B cell (primary cell): ENCODE measurements around the gene DKK3. TPM values are rescaled to one million over a fixed set of nuclear protein-coding genes. Genes with fewer than 3 reads are reported as not detected.

Source experiments
- ATAC-seq: fragments of 200-7000 bp; cut with Tn5 transposase; one replicate; pipeline ENCODE4 v1.10.0; 2021; ENCODE audit warnings: low read depth, mild to moderate bottlenecking, moderate number of reproducible peaks, moderate library complexity
- CTCF ChIA-PET: fragments of 350-600 bp; sonication (Branson Sonifier 250); formaldehyde crosslinking; loops from one replicate; lab custom pipeline; 2021; ENCODE audit warnings: antibody characterized with exemption, inconsistent platforms; lab: Charles Lee
- POLR2A ChIA-PET: fragments of 350-600 bp; sonication (Branson Sonifier 250); formaldehyde crosslinking; loops from one replicate; lab custom pipeline; 2021; ENCODE audit warnings: antibody characterized with exemption; lab: Charles Lee
- DNase-seq: peaks from one replicate; pipeline ENCODE4 v3.0.0; 2013
- H2AFZ ChIP-seq: 2 replicates; pipeline ENCODE4 v1.6.1; 2012; ENCODE audit warnings: mild to moderate bottlenecking, low read depth, low read length; ENCODE audit not compliant: insufficient read depth, poor library complexity, severe bottlenecking
- H3K27ac ChIP-seq, 2 donors: 1 replicate in 1 of 2; 2 replicates in 1 of 2; pipeline ENCODE4 v1.5.1; 2012 to 2013; ENCODE audit warnings: low read length in 2 of 2, mild to moderate bottlenecking in 2 of 2, moderate library complexity in 1 of 2
- H3K27me3 ChIP-seq, 4 experiments: fragments of 200-600 bp in 1 of 4; sonication (generic) in 1 of 4; replicated peaks in 1 of 4; 1 replicate in 2 of 4; 2 replicates in 2 of 4; pipeline versions ENCODE4 v1.6.1 to v1.7.0; 2013 to 2016; ENCODE audit warnings: low read length in 3 of 4, mild to moderate bottlenecking in 2 of 4, mixed read lengths in 1 of 4, moderate library complexity in 1 of 4; ENCODE audit not compliant: insufficient read depth in 4 of 4, control insufficient read depth in 3 of 4; ENCODE audit errors: control extremely low read depth in 1 of 4
- H3K36me3 ChIP-seq, 2 experiments: replicated peaks in 1 of 2; 1 replicate in 1 of 2; 2 replicates in 1 of 2; pipeline versions ENCODE4 v1.6.1 to v1.7.1; 2013; ENCODE audit warnings: low read length in 1 of 2; ENCODE audit not compliant: insufficient read depth in 2 of 2, control insufficient read depth in 1 of 2; ENCODE audit errors: control extremely low read depth in 1 of 2, extremely low read depth in 1 of 2
- H3K4me1 ChIP-seq, 2 donors: fragments of 200-600 bp in 1 of 2; sonication (generic) in 1 of 2; 1 replicate in 1 of 2; 2 replicates in 1 of 2; pipeline versions ENCODE4 v1.5.1 to v1.6.1; 2013 to 2017; ENCODE audit warnings: low read length in 2 of 2; ENCODE audit not compliant: control insufficient read depth in 2 of 2, insufficient read depth in 2 of 2
- H3K4me2 ChIP-seq: replicated peaks from 2 replicates; pipeline ENCODE3; 2012; ENCODE audit warnings: mild to moderate bottlenecking, low read depth, low read length; ENCODE audit not compliant: poor library complexity, severe bottlenecking
- H3K4me3 ChIP-seq, 5 experiments: fragments of 200-600 bp in 1 of 5; sonication (generic) in 1 of 5; 1 replicate in 3 of 5; 2 replicates in 2 of 5; pipeline versions ENCODE4 v1.5.1 to v1.7.0; 2011 to 2016; ENCODE audit warnings: low read length in 4 of 5, mild to moderate bottlenecking in 4 of 5, low read depth in 2 of 5, control low read depth in 1 of 5, moderate library complexity in 1 of 5; ENCODE audit not compliant: insufficient read depth in 1 of 5; ENCODE audit errors: control extremely low read depth in 1 of 5, extremely low read depth in 1 of 5
- H3K79me2 ChIP-seq: fragments of 200-600 bp; sonication (generic); one replicate; pipeline ENCODE4 v1.6.0; 2016; ENCODE audit warnings: low read length; ENCODE audit not compliant: control insufficient read depth, insufficient read depth
- H3K9ac ChIP-seq: fragments of 200-600 bp; sonication (generic); 2 replicates; pipeline ENCODE4 v1.6.1; 2017; ENCODE audit warnings: mild to moderate bottlenecking, low read length, moderate library complexity
- H3K9me3 ChIP-seq, 3 donors: one replicate each; pipeline versions ENCODE4 v1.6.1 to v1.7.1; 2013; ENCODE audit warnings: low read length in 2 of 3; ENCODE audit not compliant: control insufficient read depth in 2 of 3, insufficient read depth in 1 of 3; ENCODE audit errors: control extremely low read depth in 1 of 3
- H4K20me1 ChIP-seq: 2 replicates; pipeline ENCODE4 v1.6.0; 2012; ENCODE audit warnings: mild to moderate bottlenecking, low read length; ENCODE audit not compliant: insufficient read depth, control insufficient read depth, poor library complexity, severe bottlenecking
- H3K27ac Mint-ChIP-seq: one replicate; pipeline ENCODE4 v1.8.0; 2021; ENCODE audit warnings: mixed read lengths
- H3K27me3 Mint-ChIP-seq: one replicate; pipeline ENCODE4 v1.8.0; 2021; ENCODE audit warnings: mixed read lengths
- H3K4me1 Mint-ChIP-seq: one replicate; pipeline ENCODE4 v1.8.0; 2021; ENCODE audit warnings: mixed read lengths
- H3K4me3 Mint-ChIP-seq: one replicate; pipeline ENCODE4 v1.8.0; 2021; ENCODE audit warnings: mixed read lengths
- H3K9me3 Mint-ChIP-seq: one replicate; pipeline ENCODE4 v1.8.0; 2022; ENCODE audit warnings: mixed read lengths; ENCODE audit not compliant: insufficient read depth
- CTCF ChIP-seq: fragments of 200-600 bp; IDR thresholded peaks from one replicate; pipeline ENCODE4 v1.8.0; 2022; ENCODE audit warnings: antibody characterized with exemption, mild to moderate bottlenecking
- EZH2 ChIP-seq: IDR thresholded peaks from 2 replicates; pipeline ENCODE4 v1.6.1; 2012; ENCODE audit warnings: borderline replicate concordance, low read depth, mild to moderate bottlenecking, moderate library complexity, low read length; ENCODE audit not compliant: insufficient read depth, poor library complexity, severe bottlenecking
- WGBS: methylation state at CpG from one replicate; pipeline ENCODE4 v1.1.5; 2013; ENCODE audit warnings: missing lambda C conversion rate; ENCODE audit not compliant: insufficient coverage; 5-methylcytosine and 5-hydroxymethylcytosine counted together
- intact Hi-C: fragments of 100-400 bp; cut with micrococcal nuclease; formaldehyde crosslinking; loops from one replicate; pipeline ENCODE4 v1.10.0; 2022
- polyA plus RNA-seq: library from polyadenylated mRNA; depleted of rRNA; stranded (reverse); fragments of >200 nt; gene quantifications from 2 replicates; pipeline ENCODE4 v1.2.3, GENCODE V29; 2012
- total RNA-seq, 2 donors: library from RNA; stranded (reverse); fragments of 120-200 nt in 1 of 2; gene quantifications; 1 replicate in 1 of 2; 2 replicates in 1 of 2; pipeline versions ENCODE4 v1.2.3 to v1.2.4, GENCODE V29; 2013 to 2022

Gene DKK3
- total and polyA plus RNA-seq, 2 donors (not counting 1 experiment from before 2014, with no cell fraction given) = 0.33 TPM; not detected in 1

- Mint-ChIP-seq H3K9me3 (no peaks in the 10 kb centered on the region), H3K4me1 (no peaks in the 10 kb centered on the region), H3K4me3 (no peak overlapping the region), H3K27ac (no peak overlapping the region), H3K27me3 (peaks cover 15% of the 10 kb centered on the region)
- H3K27ac ChIP-seq = no peak overlapping the region
- WGBS = 66% methylated on average over 3 of the region's 7 CpGs
- no peaks in the 10 kb centered on the region for H3K36me3 ChIP-seq
- H3K79me2 ChIP-seq = no peaks in the 10 kb centered on the region
- intact Hi-C loops = no loop called here
- no peaks in the 10 kb centered on the region for H4K20me1 ChIP-seq
- H3K4me2 ChIP-seq = no peak overlapping the region
- CTCF ChIA-PET = no interaction called here
- no peak overlapping the region for H2AFZ ChIP-seq
- DNase-seq = no peak
- no peak overlapping the region for H3K9ac ChIP-seq
- no peak for TF ChIP-seq EZH2
- no peak for TF ChIP-seq CTCF
- POLR2A ChIA-PET = no interaction called here
- H3K27me3 ChIP-seq = no peaks in the 10 kb centered on the region
- no peaks in the 10 kb centered on the region for H3K4me1 ChIP-seq
- ATAC-seq = no peak
- H3K4me3 ChIP-seq = no peak overlapping the region
- H3K9me3 ChIP-seq = no peaks in the 10 kb centered on the region
These were observed 20.3 kb downstream of the DKK3 start for GRCh38 chr11:11988099-11988651.

GRCh38 chr11:11987503-11988022, 20.9 kb downstream of the DKK3 start:
- CTCF ChIA-PET = interaction anchor here (0.8 kb wide), 1 partner anchor 91 kb away, joined by 3 read pairs; no protein-coding TSS in a partner anchor
- intact Hi-C loops = loop anchor here (2.0 kb wide), 1 partner anchor 39 kb away; no protein-coding TSS in a partner anchor
- H3K27ac Mint-ChIP-seq = no peak overlapping the region

More at GRCh38 chr11:11987503-11988022, 20.9 kb downstream of the DKK3 start:
- no peaks in the 10 kb centered on the region for H4K20me1 ChIP-seq
- no peak overlapping the region for H3K4me3 Mint-ChIP-seq
- no peak overlapping the region for H3K4me2 ChIP-seq
- H3K79me2 ChIP-seq = no peaks in the 10 kb centered on the region
- no peaks in the 10 kb centered on the region for H3K4me1 ChIP-seq
- DNase-seq = no peak
- no peaks in the 10 kb centered on the region for H3K9me3 Mint-ChIP-seq
- H3K4me3 ChIP-seq = no peak overlapping the region
- ATAC-seq = no peak
- H3K36me3 ChIP-seq = no peaks in the 10 kb centered on the region
- H2AFZ ChIP-seq = no peak overlapping the region
- H3K4me1 Mint-ChIP-seq = no peaks in the 10 kb centered on the region
- H3K27me3 ChIP-seq = no peaks in the 10 kb centered on the region
- TF ChIP-seq CTCF = peak; percentile 16
- no peak for TF ChIP-seq EZH2
- POLR2A ChIA-PET = no interaction called here
- peaks cover 15% of the 10 kb centered on the region for H3K27me3 Mint-ChIP-seq
- no peak overlapping the region for H3K27ac ChIP-seq
- H3K9me3 ChIP-seq = no peaks in the 10 kb centered on the region
- no CpG with 5 or more reads among the region's 1 CpG for WGBS
- H3K9ac ChIP-seq = no peak overlapping the region
